HL-60 (cell line): Measurements from ENCODE around the gene EXOC3L2.

Experiments used
- DNase-seq, 2 experiments: peaks; one replicate each; pipeline ENCODE4 v3.0.0-alpha.2; 2010 to 2020; ENCODE audit warnings: low read depth in 1 of 2, low spot score in 1 of 2
- H3K27ac ChIP-seq: fragments of 250-450 bp; sonication (Bioruptor Pico); replicated peaks from 2 replicates; pipeline ENCODE4 v1.5.1; 2020; ENCODE audit warnings: mild to moderate bottlenecking, moderate library complexity
- H3K27me3 ChIP-seq: fragments of 250-450 bp; sonication (Bioruptor Pico); 2 replicates; pipeline ENCODE4 v1.5.1; 2021; ENCODE audit warnings: mild to moderate bottlenecking, moderate library complexity; ENCODE audit not compliant: insufficient read depth, poor library complexity, severe bottlenecking
- H3K4me3 ChIP-seq: replicated peaks from 2 replicates; pipeline ENCODE4 v1.5.1; 2011; ENCODE audit warnings: mild to moderate bottlenecking, control low read depth, low read length; ENCODE audit not compliant: insufficient read depth
- GABPA ChIP-seq: IDR thresholded peaks from 2 replicates; pipeline ENCODE4 v1.6.1; 2012; ENCODE audit warnings: low read depth
- POLR2AphosphoS5 ChIP-seq: IDR thresholded peaks from 2 replicates; pipeline ENCODE4 v1.6.1; 2012; ENCODE audit warnings: low read depth
- SPI1 ChIP-seq: IDR thresholded peaks from 2 replicates; pipeline ENCODE4 v1.6.1; 2012; ENCODE audit warnings: low read depth, mild to moderate bottlenecking, borderline replicate concordance
- TF ChIP-seq, protein P1 (sequence below): IDR thresholded peaks from one replicate; pipeline ENCODE4 v1.5.1; 2011; ENCODE audit warnings: low read length, control low read depth, inconsistent platforms; ENCODE audit not compliant: insufficient read depth
- TF ChIP-seq, protein P2 (sequence below): IDR thresholded peaks from 2 replicates; pipeline ENCODE4 v1.6.1; 2012; ENCODE audit warnings: low read depth; ENCODE audit not compliant: insufficient replicate concordance

Gene EXOC3L2

DNA sequence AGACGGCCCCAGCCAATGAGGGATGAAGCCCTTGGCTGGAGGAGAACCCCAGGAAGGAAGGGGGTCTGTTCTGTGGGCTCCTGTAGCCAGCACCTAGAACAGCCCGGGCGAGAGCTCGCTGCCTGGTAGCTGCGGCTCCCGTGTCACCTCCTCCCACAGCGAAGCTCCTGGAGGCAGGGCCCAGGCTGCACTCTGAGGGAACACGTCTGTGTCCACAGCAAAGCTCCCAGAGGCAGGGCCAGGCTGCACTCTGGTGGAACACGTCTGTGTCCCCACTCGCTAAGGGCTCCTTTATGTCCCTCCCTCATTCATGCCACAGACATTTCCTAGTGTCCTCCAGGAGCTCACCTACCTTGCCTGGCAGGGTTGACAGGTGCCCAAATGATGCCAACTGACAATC lies 75.6 kb downstream of the EXOC3L2 start:
- TF ChIP-seq, protein P1, sequence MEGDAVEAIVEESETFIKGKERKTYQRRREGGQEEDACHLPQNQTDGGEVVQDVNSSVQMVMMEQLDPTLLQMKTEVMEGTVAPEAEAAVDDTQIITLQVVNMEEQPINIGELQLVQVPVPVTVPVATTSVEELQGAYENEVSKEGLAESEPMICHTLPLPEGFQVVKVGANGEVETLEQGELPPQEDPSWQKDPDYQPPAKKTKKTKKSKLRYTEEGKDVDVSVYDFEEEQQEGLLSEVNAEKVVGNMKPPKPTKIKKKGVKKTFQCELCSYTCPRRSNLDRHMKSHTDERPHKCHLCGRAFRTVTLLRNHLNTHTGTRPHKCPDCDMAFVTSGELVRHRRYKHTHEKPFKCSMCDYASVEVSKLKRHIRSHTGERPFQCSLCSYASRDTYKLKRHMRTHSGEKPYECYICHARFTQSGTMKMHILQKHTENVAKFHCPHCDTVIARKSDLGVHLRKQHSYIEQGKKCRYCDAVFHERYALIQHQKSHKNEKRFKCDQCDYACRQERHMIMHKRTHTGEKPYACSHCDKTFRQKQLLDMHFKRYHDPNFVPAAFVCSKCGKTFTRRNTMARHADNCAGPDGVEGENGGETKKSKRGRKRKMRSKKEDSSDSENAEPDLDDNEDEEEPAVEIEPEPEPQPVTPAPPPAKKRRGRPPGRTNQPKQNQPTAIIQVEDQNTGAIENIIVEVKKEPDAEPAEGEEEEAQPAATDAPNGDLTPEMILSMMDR = no peak
- no peak for TF ChIP-seq POLR2AphosphoS5
- TF ChIP-seq GABPA = no peak
- TF ChIP-seq, protein P2, sequence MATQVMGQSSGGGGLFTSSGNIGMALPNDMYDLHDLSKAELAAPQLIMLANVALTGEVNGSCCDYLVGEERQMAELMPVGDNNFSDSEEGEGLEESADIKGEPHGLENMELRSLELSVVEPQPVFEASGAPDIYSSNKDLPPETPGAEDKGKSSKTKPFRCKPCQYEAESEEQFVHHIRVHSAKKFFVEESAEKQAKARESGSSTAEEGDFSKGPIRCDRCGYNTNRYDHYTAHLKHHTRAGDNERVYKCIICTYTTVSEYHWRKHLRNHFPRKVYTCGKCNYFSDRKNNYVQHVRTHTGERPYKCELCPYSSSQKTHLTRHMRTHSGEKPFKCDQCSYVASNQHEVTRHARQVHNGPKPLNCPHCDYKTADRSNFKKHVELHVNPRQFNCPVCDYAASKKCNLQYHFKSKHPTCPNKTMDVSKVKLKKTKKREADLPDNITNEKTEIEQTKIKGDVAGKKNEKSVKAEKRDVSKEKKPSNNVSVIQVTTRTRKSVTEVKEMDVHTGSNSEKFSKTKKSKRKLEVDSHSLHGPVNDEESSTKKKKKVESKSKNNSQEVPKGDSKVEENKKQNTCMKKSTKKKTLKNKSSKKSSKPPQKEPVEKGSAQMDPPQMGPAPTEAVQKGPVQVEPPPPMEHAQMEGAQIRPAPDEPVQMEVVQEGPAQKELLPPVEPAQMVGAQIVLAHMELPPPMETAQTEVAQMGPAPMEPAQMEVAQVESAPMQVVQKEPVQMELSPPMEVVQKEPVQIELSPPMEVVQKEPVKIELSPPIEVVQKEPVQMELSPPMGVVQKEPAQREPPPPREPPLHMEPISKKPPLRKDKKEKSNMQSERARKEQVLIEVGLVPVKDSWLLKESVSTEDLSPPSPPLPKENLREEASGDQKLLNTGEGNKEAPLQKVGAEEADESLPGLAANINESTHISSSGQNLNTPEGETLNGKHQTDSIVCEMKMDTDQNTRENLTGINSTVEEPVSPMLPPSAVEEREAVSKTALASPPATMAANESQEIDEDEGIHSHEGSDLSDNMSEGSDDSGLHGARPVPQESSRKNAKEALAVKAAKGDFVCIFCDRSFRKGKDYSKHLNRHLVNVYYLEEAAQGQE = no peak
- no peak for TF ChIP-seq SPI1
- no peak overlapping the region for H3K4me3 ChIP-seq
- H3K27ac ChIP-seq = no peak overlapping the region
- no peak for DNase-seq
- no peaks in the 10 kb centered on the region for H3K27me3 ChIP-seq

DNA sequence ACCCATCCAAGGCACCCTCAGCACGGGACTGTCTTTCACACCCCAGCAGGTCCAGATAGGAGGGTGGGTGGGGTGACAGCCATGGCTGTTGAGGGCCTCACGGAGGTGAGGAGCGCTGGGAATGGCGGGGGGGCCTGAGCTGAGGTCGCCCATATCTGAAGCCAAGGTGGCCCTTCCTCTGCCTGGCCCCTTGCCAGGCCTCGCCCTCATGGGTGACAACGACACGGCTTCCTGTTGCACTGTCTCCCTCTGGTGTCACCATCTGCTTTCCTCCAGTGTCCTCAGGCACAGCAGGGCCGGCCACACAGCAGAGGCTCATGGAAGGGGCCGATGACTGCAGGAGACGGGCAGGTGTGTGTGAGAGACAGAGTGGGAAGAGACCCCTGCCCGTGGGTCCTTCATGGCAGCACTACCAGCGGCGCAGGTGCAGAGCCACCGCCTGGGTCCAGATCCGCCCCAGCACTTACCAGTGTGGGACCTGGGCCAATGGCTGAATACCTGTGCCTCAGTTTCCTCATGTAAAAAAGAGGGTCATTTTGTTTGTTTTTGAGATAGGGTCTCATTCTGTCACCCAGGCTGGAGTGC lies 76.3 kb downstream of the EXOC3L2 start:
- no peak for TF ChIP-seq POLR2AphosphoS5
- TF ChIP-seq, protein P2 = no peak
- TF ChIP-seq, protein P1 = no peak
- no peak for TF ChIP-seq GABPA
- no peak for TF ChIP-seq SPI1
- H3K27ac ChIP-seq = no peak overlapping the region
- DNase-seq = peak in 1 of 2 experiments; percentile 43
- H3K27me3 ChIP-seq = no peaks in the 10 kb centered on the region
- no peak overlapping the region for H3K4me3 ChIP-seq

DNA sequence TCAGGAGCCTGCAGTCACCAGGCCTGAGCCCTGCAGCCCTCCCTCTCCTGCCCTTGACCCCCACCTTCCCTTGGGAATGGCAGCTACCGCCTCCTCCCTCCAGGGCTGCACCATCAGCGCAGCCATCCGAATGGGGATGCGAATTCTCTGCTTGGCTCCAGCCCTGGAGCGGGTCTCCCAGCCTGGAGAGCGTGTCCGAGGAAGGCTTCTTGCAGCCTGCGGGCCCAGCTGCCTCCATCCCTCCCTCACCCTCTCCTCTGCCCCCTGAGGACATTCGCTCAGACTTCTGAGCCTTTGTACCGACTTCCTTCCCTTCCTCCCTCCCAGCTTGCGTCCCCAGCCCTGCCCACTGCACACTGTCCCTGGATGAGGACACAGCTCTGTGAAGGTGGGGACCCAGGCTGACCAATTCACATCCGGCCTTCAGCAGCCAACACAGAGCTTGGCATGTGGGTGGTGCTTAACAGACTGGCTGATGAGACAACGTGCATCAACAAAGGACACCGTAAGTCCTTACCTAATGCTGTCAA lies 78.4 kb downstream of the EXOC3L2 start:
- Histone ChIP-seq H3K4me3 (no peak overlapping the region), H3K27ac (no peak overlapping the region), H3K27me3 (peaks cover under 1% of the 10 kb centered on the region)
- DNase-seq = no peak
- TF ChIP-seq SPI1 (no peak), GABPA (no peak), POLR2AphosphoS5 (no peak)
- TF ChIP-seq, protein P1 = no peak
- TF ChIP-seq, protein P2 = no peak
